NCI-H748 treated with DMSO at 0.1 percent for 48 hours (cell line): Measurements from ENCODE around the gene ZNF677.
"Not testable (repeated sequence)": the region's sequence is repeated elsewhere in the genome, so short reads cannot be mapped to it uniquely, and the experiment has no call there.

ENCODE experiments used
- DNase-seq: peaks from one replicate; lab custom pipeline; 2025; lab: John Stamatoyannopoulos, UW

Gene ZNF677

GRCh38 chr19:53254411-53255341 lies at the start of gene ZNF677:
ZNF677 (minus strand) TSS chr19:53254873; CDS start chr19:53251550, 3,323 bp downstream.
- DNase-seq = peak; percentile 78

DNA sequence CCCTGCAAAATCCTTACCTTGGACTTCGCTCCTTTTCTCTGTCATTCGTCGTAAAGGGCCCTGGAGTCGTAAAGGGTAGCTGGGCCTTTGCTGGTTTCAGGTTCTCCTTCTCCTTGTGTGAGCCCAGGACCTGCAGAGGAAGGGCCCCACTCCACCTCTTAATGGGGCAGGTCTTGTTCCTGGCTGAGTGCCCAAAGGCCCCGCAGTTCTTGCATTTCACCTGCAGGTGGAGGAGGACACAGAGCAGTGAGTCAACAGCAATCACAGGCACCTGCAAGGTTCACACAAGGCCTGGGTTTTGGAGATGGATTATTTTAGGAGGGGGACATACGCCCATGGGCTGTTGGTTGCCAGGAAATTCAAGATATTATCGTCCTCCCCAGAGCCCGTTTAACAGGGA lies 46.7 kb upstream of the ZNF677 start:
- DNase-seq = not testable (repeated sequence)

- DNase-seq = no peak
Observed at GRCh38 chr19:53294786-53295441, 40.2 kb upstream of the ZNF677 start.

DNA sequence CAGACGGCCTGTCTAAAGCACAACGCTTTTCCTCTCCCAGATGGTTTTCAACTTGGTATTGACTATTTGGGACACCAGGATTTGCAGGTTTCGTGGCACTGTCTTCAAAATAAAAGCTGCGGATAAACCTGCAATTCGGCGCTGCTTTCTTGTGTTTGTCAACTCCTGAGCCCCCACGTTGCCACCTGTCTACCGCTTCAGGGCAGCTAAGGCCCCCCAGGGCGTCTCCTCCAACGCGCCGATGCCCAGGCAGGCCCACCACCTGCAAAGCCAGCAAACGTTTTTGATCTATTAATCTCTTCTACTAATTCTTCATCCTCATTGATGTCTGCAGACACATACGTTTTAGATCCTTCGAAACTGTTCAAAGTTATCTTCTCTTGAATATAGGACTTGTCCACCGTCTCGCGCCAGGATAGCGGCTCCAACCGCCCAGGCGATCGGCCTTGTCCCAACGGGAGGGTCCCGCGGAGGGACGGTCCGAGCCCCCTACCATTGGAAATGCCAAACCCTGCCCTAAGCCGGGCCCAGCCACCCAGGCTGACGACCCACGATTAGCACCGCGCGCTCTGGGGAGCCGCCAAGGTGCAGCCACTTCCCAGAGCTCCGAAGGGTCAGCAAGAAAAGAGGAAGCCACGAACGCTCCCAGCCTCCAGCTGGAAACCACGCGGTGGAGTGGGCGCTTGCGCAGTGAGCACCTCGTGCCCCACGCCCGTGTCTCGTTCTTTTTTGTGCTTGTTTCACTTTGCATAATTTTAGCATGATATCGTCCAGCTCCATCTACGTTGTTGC lies 36.3 kb upstream of the ZNF677 start:
- DNase-seq = no peak

DNA sequence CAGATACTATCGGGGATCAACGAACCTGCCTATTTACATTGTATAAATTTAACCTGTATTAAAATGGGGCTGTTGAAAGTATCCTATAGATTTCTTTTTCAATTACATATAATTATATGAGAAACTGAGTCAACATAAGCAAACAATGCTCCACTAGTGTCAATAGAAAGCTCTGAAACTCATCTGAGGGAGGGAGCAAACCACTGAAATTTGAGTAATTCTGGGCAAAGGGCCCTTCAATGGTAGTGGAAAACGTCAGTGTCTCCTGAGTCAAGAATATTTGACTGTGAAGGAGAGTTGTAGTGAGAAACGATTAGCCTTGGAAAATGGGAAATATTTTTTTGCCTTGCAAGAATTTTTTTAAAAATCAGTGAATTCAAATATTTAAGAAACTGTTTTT lies 30.4 kb upstream of the ZNF677 start:
- no peak for DNase-seq

DNA sequence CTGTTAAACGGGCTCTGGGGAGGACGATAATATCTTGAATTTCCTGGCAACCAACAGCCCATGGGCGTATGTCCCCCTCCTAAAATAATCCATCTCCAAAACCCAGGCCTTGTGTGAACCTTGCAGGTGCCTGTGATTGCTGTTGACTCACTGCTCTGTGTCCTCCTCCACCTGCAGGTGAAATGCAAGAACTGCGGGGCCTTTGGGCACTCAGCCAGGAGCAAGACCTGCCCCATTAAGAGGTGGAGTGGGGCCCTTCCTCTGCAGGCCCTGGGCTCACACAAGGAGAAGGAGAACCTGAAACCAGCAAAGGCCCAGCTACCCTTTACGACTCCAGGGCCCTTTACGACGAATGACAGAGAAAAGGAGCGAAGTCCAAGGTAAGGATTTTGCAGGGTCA lies 27.3 kb upstream of the ZNF677 start:
- not testable (repeated sequence) for DNase-seq

- DNase-seq = no peak
Observed at GRCh38 chr19:53275480-53275879, 20.8 kb upstream of the ZNF677 start.

GRCh38 chr19:53272044-53272443 lies 17.4 kb upstream of the ZNF677 start:
- DNase-seq = no peak

DNA sequence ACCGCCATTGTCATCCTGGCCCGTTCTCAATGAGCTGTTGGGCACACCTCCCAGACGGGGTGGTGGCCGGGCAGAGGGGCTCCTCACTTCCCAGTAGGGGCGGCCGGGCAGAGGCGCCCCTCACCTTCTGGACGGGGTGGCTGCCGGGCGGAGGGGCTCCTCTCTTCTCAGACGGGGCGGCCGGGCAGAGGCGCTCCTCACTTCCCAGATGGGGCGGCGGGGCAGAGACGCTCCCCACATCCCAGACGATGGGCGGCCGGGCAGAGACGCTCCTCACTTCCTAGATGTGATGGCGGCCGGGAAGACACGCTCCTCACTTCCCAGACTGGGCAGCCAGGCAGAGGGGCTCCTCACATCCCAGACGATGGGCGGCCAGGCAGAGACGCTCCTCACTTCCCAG lies 15.2 kb upstream of the ZNF677 start:
- not testable (repeated sequence) for DNase-seq

GRCh38 chr19:53267623-53268022 lies 12.9 kb upstream of the ZNF677 start, which contains the start of gene VN1R4:
VN1R4 (minus strand) TSS chr19:53267723; CDS start chr19:53267665, 58 bp downstream.
- DNase-seq = not testable (repeated sequence)

DNA sequence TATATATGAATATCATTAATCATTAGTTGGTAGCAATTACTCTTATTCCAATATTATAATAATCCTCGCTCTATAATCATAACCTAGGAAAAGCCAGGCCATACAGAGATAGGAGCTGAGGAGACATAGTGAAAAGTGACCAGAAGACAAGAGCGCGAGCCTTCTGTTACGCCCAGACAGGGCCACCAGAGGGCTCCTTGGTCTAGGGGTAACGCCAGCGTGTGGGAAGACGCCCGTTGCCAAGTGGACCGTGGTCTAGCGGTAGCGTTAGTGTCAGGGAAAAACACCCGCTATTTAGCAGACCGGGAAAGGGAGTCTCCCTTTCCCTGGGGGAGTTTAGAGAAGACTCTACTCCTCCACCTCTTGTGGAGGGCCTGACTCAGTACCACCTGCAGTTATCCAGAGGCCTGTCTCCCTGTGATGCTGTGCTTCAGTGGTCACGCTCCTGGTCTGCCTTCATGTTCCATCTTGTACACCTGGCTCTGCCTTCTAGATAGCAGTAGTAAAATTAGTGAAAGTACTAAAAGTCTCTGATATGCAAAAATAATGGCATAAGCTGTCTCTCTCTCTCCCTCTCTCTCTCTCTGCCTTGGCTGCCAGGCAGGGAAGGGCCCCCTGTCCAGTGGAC lies 3.2 kb upstream of the ZNF677 start, which contains the start of gene VN1R2:
VN1R2 (plus strand) TSS at position 578 of the 628 bp plus-strand sequence. CDS start 84 bp downstream, outside the sequence.
- DNase-seq = not testable (repeated sequence)

DNA sequence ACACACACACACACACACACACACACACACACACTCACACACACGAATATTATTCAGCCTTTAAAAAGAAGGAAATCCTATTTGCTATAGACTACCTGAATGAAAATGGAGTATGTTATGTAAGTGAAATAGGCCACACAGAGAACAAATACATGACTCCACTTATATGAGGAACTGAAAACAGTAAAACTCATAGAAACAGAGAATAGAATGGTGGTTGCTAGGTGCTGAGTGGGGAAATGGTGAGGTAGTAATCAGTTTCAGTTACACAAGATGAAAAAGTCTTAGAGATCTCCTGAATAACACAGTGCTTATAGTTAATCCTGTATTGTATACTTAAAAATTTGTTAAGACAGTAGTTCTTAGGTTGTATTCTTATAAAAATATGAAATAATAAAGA lies 8.2 kb downstream of the ZNF677 start:
- DNase-seq = no peak

DNA sequence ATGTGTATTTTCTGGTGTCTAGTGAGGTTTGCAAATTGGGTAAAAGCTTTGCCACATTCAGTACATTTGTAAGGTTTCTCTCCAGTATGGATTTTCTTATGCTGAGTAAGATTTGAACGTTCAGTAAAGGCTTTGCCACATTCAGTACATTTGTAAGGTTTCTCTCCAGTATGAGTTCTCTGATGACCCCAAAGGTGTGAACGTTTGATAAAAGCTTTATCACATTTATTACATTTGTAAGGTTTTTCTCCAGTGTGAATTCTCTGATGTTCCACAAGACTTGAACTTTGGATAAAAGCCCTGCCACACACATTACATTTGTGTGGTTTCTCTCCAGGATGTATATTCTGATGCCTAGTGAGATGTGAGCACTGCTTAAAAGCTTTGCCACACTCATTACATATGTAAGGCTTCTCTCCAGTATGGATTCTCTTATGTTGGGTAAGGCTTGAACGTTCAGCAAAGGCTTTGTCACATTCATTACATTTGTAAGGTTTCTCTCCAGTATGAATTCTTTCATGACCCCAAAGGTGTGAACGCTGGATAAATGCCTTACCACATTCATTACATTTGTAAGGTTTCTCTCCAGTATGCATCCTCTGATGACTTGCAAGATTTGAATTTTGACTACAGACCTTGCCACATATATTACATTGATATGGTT lies 17.4 kb downstream of the ZNF677 start:
- no peak for DNase-seq

DNA sequence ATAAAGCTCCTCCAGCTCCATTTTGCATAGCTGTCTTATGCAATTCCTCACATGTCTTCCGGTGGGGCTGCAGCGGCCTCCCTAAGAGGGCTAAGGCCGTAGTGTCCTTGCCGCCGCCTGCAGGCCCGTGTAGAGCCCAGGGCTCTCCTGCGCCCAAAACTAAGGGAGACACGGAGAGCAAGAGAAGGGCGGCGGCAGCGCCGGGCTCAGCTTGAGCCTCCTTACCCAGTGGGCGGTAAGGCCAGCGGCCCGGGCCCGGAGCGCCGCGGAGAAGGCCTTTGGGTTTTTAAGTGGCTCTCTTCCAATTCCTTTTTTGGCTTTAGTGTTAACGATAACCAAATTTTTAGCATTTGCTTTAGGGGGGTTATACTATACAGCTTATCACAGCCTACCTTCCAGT lies 30.1 kb downstream of the ZNF677 start:
- no peak for DNase-seq

GRCh38 chr19:53222716-53223115 lies 32.0 kb downstream of the ZNF677 start:
- not testable (repeated sequence) for DNase-seq

DNA sequence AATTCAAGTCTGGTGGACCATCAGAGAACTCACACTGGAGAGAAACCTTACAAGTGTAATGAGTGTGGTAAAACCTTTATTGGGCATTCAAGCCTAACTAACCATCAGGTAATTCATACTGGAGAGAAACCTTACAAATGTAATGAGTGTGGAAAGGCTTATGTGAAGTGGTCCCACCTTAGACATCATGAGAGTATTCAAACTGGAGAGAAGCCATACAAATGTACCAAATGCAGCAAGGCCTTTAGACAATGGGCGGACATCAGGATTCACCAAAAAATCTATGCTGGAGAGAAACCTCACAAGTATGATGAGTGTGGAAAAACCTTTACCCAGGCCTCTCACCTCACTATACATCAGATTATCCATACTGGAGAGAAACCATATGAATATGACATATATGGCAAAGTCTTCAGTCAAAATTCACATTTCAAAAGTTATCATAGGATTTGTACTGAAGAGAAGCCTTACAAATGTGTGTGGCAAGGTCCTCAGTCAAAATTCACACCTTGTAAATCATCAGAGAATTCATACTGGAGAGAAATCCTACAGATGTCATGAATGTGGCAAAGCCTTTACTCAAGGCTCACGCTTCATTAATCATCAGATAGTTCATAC lies 41.9 kb downstream of the ZNF677 start:
- no peak for DNase-seq

- not testable (repeated sequence) for DNase-seq
Observed at GRCh38 chr19:53211554-53211953, 43.1 kb downstream of the ZNF677 start.

DNA sequence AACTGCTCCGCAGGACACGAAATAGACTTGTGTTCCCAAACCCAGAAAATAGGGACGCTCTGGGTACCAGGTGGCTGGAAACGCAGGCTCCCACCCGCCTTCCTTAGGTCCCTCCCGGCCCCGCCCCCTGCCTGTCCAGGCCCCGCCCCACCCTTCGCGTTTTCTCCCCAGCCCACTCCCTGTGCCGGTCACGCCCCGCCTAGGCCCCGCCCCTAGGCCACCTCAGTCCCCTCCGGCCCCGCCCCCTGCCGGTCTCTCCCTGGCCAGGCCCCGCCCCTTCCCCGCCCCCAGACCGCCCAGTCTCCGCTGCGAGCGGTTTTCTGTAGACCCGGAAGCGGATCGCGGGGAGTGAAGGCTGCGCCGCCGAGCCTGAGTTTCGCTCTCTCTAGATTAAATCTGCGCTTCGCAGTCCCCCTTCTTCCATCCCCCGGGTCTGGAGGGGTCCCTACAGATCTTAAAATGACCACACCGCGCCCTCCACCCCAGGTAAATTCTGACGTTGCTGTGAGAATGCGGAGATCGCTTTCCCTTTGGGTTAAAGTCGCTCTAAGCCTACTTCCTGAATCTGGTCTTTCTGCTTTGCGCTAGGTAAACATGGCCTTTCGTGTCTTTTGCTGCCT lies 57.8 kb downstream of the ZNF677 start:
- peak; percentile 90 for DNase-seq

DNA sequence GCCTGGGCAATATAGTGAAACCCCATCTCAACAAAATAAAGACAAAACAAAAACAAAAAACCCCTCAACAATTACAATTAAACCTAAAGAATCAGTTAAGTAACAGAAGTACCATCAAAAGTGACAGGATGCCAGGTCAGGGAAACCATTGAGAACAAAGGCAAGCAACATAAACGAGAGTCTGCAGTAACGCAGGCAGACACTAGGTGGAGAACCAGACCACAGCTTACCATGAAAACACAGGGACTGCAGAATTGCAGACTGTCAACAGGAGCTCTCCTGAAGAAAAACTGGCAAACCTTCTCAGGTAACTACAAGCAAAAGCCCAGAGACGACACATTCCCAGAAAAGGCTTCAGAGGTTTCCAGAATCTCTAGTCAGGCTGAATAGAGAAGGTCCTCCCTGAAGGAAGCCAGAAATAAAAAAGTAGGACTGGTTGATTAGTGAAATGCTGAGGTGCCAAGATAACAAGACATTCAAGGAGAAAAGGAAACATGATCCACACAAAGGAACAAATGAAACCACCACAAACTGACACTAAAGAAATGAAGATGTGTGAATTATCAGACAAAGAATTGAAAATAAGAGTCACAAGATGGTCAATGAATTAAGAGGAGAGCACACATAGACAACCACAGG lies 59.3 kb downstream of the ZNF677 start:
- DNase-seq = peak; percentile 96
